HL-60/S4 treated with retinoic acid at 250 ng/mL for 4 days and 3 days (cell line): Measurements from ENCODE around the gene SLC27A1.
"Not testable (repeated sequence)": the region's sequence is repeated elsewhere in the genome, so short reads cannot be mapped to it uniquely, and the experiment has no call there.

Experiments
- in situ Hi-C: fragments of 300-500 bp; cut with MboI; formaldehyde crosslinking; loops from 2 replicates; pipeline ENCODE4 v1.7.0; 2022; ENCODE audit warnings: low sequenced_read_pairs

The SLC27A1 gene

DNA sequence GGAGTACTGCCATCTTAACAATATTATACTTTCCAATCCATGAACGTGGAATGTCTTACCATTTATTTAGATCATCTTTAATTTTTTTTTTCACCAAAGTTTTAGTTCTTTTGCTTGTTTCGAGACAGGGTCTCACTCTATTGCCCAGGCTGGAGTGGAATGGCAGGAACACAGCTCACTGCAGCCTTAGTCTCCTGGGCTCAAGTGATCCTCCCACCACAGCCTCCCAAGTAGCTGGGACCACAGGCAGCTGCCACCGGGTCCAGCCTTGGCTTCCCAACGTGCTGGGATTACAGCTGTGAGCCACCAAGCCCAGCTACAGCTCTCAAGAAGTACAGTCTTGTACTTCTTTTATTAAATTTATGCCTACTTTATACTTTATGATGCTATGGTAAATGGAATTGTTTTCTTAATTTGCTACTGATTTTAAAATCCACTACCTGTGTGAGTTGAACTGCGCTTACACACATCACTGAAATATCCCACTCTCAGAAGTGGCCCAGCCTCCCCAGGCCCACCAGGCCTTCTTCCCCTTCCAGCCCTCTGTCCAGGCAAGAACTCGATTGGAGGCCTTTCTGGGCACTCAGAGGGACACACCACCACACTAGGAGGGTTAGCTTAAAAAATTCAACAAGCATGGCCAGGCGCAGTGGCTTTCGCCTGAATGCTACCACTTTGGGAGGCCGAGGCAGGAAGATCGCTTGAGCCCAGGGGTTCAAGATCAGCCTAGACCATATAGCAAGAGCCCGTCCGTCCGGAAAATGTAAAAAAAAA is 40.1 kb downstream of the SLC27A1 start:
- in situ Hi-C loops: no loop called here

DNA sequence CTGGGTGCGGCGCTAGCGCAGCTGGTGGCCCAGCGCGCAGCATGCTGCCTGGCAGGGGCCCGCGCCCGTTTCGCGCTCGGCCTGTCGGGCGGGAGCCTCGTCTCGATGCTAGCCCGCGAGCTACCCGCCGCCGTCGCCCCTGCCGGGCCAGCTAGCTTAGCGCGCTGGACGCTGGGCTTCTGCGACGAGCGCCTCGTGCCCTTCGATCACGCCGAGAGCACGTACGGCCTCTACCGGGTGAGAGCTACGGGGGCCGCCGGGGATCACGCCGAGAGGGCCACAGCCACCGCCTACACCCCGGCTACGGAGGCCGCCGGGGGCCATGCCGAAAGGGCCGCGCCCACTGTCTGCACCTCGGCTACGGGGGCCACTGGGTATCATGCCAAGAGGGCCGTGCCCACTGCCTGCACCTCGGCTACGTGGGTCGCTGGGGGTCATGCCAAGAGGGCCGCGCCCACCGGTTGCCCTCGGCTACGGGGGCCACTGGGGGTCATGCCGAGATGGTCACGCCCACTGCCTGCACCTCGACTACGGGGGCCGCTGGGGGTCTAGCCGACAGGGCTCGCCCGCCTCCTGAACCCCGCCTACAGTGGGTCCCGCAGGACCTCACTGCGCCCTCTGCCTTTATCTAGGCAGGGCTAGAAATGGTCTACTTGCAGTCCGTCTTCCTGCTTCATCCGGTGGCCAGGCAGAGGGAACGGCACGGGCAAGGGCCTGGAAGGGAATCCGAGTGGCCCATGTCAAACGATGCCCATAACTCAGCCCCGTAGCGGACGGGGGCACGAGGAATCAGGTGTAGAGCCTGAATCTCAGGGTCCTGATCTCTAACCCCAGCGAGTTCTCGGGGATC is 41.6 kb downstream of the SLC27A1 start:
- in situ Hi-C loops: no loop called here

DNA sequence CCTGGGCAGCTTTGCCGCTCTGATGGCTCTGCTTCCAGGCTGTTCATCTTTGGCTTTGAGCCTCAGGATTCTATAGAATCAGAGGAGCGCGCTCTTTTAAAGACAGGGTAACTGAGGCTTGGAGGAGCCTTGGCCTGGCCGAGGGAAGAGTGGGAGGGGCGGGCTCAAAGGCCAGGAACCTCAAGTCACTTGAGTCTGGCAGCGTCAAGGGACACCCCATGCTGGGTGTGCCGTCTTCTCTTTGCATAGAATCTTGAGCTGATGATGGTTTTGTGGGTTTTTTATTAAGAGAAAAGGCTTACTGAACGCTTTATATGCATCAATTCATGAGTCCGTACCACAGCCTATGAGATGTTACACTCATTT is 42.2 kb downstream of the SLC27A1 start:
- in situ Hi-C loops: no loop called here

DNA sequence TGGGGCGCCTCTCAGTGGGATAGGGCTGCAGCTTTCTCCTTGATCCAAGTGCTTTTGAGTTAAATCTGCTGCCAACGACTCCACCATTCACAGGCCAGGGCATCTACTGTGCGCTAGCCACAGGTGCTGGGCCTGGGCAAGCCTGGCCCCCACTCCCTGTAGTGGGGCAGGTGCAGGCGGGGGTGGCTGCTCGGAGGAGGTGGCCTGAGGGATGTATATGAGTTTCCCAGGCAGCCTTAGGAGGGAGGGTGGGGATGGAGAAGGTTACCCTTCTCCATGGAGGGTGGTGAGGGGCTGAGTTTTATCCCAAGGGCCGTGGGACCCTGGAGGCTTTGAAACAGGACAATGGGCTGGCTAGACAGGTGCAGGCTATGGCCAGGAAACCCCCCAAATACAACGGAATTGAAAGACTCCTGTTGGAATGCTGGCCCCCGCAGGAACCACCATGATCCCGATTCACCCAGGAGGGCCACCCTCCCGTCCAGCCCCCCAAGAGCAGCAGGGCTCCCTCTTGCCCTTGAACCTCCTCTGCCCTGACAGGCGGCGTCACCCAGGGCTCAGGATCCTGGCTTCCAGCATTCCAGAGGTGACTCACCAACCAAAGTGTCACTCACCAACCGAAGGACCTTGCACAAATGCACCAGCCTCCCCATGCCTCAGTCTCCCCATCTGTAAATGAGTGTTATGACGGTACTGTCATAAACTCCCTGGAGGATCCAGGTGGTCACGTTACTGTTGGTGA is 45.3 kb downstream of the SLC27A1 start:
- in situ Hi-C loops: no loop called here

DNA sequence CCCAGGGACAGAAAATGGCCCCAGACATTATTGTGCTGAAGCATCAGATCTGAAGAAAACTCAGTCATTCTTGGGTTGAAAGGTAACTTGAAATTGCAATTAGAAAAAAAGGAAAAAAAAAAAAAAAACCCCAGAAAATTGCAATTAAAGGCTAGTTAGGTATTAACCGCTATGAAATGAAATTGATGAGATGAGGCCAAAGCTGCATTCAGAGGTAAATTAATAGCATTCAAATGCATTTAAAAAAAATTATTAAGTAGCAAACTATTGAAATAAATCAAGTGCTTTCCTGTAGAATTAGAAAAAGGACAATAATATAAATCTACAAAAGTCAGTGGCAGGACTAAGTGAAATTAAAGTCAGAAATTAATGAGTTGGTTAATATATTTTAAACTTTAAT is 47.6 kb downstream of the SLC27A1 start:
- in situ Hi-C loops: no loop called here

DNA sequence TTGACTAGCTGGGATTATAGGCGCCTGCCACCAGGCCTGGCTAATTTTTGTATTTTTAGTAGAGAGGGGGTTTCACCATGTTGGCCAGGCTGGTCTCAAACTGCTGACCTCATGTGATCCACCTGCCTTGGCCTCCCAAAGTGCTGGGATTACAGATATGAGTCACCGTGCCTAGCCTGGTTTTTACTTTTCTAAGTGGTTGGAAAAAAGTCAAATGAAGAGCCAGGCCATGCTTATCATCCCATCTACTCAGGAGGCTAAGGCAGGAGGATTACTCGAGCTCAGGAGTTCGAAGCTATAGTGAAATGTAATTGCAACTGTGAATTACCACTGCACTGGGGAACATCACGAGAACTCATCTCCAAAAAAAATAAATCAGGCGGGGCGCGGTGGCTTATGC is 48.3 kb downstream of the SLC27A1 start:
- in situ Hi-C loops: not testable (repeated sequence)

DNA sequence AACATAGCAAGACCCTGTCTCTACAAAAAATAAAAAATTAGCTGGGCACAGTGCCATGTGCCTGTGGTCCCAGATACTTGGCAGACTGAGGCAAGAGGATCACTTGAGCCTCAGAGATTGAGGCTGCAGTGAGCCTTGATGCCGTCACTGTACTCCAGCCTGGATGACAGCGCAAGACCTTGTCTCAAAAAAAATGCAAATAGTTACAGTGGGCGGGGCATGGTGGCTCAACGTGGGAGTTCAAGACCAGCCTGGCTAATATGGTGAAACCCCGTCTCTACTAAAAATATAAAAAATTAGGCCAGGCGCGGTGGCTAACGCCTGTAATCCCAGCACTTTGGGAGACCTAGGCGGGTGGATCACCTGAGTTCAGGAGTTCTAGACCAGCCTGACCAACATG is 49.6 kb downstream of the SLC27A1 start:
- in situ Hi-C loops: no loop called here

DNA sequence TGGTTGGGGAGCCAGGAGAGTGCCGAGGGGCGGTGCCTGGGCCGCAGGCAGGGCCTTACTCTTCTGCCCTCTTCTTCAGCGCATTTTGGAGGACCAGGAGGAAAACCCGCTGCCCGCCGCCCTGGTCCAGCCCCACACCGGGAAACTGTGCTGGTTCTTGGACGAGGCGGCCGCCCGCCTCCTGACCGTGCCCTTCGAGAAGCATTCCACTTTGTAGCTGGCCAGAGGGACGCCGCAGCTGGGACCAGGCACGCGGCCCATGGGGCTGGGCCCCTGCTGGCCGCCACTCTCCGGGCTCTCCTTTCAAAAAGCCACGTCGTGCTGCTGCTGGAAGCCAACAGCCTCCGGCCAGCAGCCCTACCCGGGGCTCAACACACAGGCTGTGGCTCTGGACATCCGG is 50.5 kb downstream of the SLC27A1 start:
- in situ Hi-C loops: no loop called here

DNA sequence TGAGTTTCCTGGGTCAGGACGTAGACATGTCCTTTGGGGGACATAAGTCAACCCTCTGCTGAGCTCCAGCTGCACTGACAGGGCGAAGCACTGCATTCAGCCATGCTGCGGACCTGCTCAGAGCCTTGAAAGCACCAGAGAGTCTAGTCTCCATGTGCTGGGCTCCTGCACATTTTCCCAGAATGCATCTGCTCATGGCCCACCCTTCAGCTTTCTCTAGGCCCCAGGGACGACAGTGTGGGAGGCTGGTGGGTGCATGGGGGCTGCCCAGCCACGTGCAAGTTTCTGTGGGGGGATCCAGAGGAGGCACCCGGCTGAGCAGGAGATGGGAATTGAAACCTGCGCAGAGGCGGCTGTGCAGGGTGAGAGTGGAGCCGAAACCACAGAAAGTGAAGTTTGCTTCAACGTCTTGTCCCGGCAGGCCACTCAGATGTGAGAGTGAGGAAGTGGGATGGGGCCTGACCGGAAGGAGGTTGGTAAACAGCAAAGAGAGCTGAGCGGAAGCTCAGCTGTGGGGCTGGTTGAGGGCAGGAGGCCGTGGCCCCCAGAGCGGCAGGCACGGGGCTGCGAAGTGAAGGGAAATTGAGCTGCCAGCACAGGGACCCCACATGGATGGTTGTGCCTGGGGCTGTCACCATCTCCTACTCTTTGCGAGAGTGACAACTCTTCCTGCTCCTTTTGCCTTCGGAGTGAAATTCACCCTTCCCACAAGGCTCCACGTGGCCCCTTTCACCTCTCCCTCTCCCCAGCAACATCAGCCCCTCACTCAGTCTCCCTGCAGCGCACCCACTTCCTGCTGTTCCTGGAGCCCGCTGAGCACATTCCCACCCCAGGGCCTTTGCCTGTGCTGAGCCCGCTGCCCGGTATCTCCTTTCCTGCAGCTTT is 52.9 kb downstream of the SLC27A1 start:
- in situ Hi-C loops: no loop called here

DNA sequence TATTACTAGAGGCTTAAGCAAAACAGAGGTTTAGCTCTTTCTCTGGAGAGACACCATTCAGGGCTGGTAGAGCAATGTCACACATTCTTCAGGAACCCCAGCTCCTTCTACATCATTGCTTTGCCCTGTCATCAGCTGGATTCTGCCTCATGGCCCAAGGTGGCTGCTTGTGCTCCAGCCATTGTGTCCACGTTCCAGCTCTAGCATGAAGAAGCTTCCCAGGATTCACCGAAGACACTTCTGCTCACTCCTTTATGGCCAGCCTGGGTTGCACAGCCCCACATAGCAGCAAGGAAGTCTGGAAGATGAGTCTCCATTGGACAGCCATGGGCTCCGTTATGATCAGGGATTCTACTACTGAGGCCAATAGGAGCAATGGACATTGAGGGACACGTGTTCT is 54.3 kb downstream of the SLC27A1 start:
- in situ Hi-C loops: no loop called here

DNA sequence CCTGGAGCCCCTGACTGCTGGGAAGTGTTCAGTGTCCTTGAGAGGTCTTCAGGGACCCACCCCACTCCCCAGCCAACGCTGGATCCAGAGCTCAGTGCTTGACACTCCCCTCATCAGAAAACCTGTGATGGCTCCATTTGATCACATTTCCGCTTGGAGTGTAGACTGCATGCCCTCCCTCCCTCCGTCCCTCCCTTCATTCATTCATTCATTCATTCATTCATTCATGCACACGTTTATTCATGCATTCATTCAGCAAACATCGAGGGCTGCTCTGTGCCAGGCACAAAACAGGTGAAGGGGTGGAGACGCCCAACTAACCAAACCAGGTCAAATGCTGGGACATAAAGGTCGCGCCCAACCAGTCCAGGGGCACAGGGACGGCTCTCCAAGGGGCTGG is 54.8 kb downstream of the SLC27A1 start:
- in situ Hi-C loops: no loop called here

DNA sequence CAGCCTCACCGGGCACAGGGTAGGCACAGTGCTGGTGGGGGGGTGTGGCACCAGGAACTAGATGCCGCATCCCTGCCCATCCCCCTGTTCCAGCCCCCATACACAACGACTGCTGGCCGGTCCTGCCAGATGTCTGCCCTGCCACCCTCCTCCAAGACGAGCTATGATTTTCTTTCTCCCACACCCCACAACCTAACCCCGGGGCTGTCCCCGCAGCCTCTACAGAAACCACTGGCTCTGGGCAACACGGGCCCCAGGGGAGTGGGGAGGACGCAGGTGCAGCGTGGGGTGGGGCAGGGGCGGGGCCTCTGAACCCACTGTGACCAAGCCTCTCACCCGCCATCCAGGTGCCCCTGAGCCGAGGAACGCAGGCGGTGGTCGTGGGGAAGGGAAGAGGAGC is 56.6 kb downstream of the SLC27A1 start:
- in situ Hi-C loops: no loop called here

DNA sequence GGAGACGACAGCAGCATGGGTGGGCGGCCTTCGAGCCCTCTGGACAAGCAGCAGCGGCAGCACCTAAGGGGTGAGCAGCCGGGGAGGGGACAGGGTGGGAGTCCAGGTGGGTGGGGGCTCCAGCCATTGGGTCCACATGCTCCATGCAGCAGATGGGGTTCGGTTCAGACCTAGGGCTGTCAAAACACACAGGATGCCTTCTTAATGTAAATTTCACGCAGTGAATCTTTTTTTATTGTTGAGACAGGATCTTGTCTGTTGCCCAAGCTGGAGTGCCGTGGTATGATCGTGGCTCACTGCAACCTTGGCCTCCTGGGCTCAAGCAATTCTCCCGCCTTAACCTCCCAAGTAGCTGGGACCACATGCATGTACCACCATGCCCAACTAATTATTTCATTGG is 57.0 kb downstream of the SLC27A1 start:
- in situ Hi-C loops: no loop called here

DNA sequence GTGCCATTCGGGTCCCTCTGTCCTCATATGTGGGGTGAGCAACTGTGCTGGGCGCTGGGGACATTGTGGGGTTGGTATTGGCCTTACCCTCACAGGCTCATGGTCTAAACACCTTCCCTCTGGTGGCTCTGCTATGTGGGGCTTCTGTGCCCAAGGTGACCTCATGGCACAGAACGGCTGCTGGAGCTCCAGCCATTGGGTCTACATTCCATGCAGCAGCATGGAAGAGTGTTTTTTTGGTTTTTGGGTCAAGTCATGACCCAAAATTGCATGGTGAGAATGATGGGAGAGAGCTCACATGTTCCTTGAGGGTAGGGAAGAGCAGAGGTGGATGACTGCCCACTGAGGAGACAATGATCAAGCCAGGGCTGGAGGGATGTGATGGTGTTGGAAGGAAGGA is 58.3 kb downstream of the SLC27A1 start:
- in situ Hi-C loops: no loop called here

DNA sequence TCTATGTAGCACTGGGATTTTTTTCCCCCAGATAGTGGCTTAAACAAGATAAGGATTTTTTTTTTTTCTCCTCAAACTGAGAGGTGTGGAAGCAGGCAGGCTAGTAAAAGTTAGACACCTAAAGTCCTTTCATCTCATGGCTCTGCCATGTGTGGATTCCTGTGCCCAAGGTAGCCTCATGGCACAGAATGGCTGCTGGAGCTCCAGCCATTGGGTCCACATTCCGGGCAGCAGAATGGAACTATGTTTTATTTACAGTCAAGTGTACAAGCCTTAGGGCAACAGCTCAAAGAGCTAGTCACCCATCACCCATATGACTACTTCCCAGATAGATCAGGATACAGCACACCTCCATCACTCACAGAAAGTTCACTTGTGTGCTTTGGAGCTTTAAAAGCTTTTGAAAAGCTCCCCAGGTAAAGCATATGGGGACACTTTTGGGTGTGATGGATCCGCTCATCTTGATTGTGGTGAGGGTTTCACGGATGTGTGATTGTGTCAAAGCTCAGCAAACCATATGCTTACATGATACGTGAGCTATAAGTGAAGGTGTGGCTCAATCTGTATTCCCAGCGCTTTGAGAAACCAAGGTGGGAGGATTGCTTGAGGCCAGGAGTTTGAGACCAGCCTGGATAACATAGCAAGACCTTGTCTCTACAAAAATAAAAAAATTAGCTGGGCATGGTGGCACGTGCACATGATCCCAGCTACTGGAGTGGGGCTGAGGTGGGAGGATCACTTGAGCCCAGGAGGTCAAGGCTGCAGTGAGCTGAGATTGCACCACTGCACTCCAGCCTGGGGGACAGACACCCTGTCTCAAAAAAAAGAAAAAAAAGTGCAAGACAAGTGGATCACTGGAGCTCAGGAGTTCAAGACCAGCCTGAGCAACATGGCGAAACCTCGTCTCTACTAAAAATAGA is 59.2 kb downstream of the SLC27A1 start:
- in situ Hi-C loops: no loop called here

DNA sequence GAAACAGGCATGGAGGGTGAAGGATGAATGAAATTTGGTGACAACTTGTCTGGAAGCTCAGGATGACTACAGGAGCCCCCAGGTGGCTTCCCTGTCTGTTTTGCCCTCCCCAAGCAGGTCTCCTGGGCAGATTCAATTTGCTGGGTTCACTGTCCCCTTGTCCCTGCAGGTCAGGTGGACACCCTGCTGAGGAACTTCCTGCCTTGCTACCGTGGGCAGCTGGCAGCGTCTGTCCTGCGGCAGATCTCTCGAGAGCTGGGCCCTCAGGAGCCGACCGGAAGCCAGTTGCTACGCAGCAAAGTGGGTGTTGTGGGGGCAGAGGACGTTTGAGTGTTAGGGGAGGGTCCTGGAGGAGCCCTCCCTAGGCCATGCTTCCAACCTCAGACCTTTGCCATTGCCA is 60.3 kb downstream of the SLC27A1 start:
- in situ Hi-C loops: no loop called here

DNA sequence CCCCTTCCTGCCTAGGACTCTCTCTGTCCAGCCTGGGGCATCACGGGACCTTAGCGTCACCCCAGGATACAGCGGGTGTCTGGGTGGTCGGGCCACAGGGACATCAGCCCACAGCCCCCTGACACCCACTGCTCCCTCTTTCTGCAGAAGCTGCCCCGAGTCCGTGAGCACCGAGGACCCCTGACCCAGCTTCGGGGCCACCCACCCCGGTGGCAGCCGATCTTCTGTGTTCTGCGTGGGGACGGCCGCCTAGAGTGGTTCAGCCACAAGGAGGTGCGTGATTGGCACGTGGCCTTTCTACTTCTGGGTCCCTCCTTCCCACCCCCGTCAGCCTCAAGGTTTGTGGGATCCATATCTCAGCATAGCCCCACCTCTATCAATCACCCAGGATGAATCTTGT is 61.8 kb downstream of the SLC27A1 start:
- in situ Hi-C loops: no loop called here

DNA sequence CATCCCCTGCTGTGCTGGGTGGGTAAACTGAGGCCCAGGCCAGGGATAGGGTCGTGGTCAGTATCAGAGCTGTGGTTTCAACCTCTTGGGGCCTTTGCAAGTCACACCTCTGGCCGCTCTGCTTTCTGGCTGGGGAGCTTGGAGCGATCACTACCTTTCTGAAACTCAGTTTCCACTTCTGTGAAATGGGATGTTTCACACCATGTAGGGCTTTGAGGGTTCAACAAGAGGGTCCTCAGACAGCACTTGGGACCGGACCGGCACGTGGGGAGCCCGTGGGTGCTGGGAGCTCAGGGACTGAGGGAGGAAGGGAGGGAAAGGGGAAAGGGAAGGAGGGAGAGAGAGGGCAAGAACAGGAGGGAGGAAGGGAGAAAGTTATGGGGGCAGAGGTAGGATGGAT is 62.2 kb downstream of the SLC27A1 start:
- in situ Hi-C loops: no loop called here

DNA sequence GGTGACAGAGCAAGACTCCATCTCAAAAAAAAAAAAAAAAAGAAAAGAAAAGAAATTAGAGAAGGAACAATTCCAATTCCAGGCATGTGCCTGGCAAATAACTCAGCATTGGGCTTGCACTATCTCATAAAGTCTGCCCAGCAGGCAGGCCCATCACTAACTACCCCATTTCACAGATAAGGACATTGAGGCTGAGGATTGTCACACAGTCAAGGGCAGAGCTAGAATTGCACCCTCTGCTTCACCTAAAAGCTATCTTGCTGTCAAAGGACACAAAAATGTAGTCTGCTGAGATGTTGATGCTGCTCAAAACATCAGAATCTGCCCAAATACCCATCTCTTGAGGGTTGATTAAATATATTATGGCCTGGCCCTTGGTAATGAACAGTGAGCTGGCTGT is 64.4 kb downstream of the SLC27A1 start:
- in situ Hi-C loops: no loop called here

DNA sequence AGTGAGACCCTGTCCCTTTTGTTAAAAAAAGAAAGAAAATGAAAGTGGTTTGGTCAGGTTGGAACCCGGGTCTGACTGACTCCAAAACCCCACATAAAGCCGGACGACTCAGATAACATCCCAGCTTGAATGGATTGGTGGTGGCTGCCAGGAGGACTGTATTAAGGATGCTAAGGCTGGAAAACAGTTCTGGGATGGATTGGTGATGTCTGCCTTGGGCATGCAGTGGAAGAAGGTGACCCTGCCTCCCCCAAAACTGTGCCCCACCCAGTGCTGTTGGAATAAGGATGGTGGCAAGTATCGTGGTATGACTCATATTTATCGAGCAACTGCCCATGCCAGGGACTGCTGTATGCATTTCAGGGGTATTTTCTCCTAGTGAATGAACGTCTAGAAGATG is 66.6 kb downstream of the SLC27A1 start:
- in situ Hi-C loops: no loop called here
